IMR-90 (cell line): ENCODE measurements around the gene EFCC1. TPM values are rescaled to one million over a fixed set of nuclear protein-coding genes. Genes with fewer than 3 reads are reported as not detected.

Experiments
- ATAC-seq: fragments of 200-7000 bp; cut with Tn5 transposase; 2 replicates; pipeline ENCODE4 v1.9.1; 2020; ENCODE audit warnings: low read depth, mild to moderate bottlenecking, moderate library complexity
- BruUV-seq: library from RNA; stranded (reverse); fragments of 400-500 nt; replicated peaks from 2 replicates; lab custom pipeline; 2021; lab: Mats Ljungman, UMichigan
- CTCF ChIA-PET: fragments of 300-600 bp; formaldehyde crosslinking; extraction: SDS; loops from one replicate; lab custom pipeline; 2021; ENCODE audit warnings: antibody characterized with exemption; lab: Yijun Ruan, JAX
- POLR2A ChIA-PET: fragments of 300-600 bp; sonication (Branson Sonifier 250); formaldehyde crosslinking; loops from one replicate; lab custom pipeline; 2022; ENCODE audit warnings: antibody characterized with exemption; ENCODE audit not compliant: unreplicated experiment; lab: Charles Lee
- DNase-seq: peaks from one replicate; pipeline ENCODE4 v3.0.0; 2013
- H2AFZ ChIP-seq: replicated peaks from 2 replicates; pipeline ENCODE3; 2013; ENCODE audit warnings: low read length, mild to moderate bottlenecking; ENCODE audit not compliant: poor library complexity
- H2AK5ac ChIP-seq: 2 replicates; pipeline ENCODE4 v1.6.1; 2013; ENCODE audit warnings: low read depth, low read length, inconsistent platforms
- H2AK9ac ChIP-seq: replicated peaks from 2 replicates; pipeline ENCODE3; 2013; ENCODE audit warnings: mild to moderate bottlenecking, low read depth, low read length, moderate library complexity; ENCODE audit not compliant: poor library complexity
- H2BK120ac ChIP-seq: 2 replicates; pipeline ENCODE4 v1.6.1; 2013; ENCODE audit warnings: low read depth, low read length, inconsistent platforms
- H2BK15ac ChIP-seq: 3 replicates; pipeline ENCODE4 v1.6.1; 2013; ENCODE audit warnings: low read depth, low read length, inconsistent platforms
- H2BK20ac ChIP-seq: 2 replicates; pipeline ENCODE4 v1.6.1; 2013; ENCODE audit warnings: low read depth, mild to moderate bottlenecking, inconsistent platforms, low read length, moderate library complexity
- H2BK5ac ChIP-seq: 2 replicates; pipeline ENCODE4 v1.6.1; 2013; ENCODE audit warnings: mild to moderate bottlenecking, low read depth, low read length, inconsistent platforms; ENCODE audit not compliant: poor library complexity, severe bottlenecking
- H3K14ac ChIP-seq: replicated peaks from 2 replicates; pipeline ENCODE4 v1.6.1; 2013; ENCODE audit warnings: low read depth, low read length, inconsistent platforms
- H3K18ac ChIP-seq: 2 replicates; pipeline ENCODE4 v1.6.1; 2013; ENCODE audit warnings: low read depth, low read length, control low read depth
- H3K23ac ChIP-seq: 2 replicates; pipeline ENCODE4 v1.6.1; 2013; ENCODE audit warnings: low read depth, low read length, inconsistent platforms
- H3K27ac ChIP-seq: 2 replicates; pipeline ENCODE4 v1.5.1; 2013; ENCODE audit warnings: mild to moderate bottlenecking, control low read depth, low read length; ENCODE audit not compliant: insufficient read depth
- H3K27me3 ChIP-seq: 2 replicates; pipeline ENCODE4 v1.6.1; 2013; ENCODE audit warnings: low read length; ENCODE audit not compliant: control insufficient read depth, insufficient read depth
- H3K36me3 ChIP-seq: 2 replicates; pipeline ENCODE4 v1.6.1; 2013; ENCODE audit warnings: low read length, mixed read lengths; ENCODE audit not compliant: control insufficient read depth, insufficient read depth
- H3K4ac ChIP-seq: 2 replicates; pipeline ENCODE4 v1.6.1; 2013; ENCODE audit warnings: low read depth, low read length, inconsistent platforms
- H3K4me1 ChIP-seq: 2 replicates; pipeline ENCODE4 v1.6.1; 2013; ENCODE audit warnings: low read length, mixed read lengths; ENCODE audit not compliant: control insufficient read depth, insufficient read depth
- H3K4me2 ChIP-seq: 2 replicates; pipeline ENCODE4 v1.6.1; 2013; ENCODE audit warnings: low read depth, mild to moderate bottlenecking, control low read depth, low read length, moderate library complexity
- H3K4me3 ChIP-seq: 2 replicates; pipeline ENCODE4 v1.5.1; 2013; ENCODE audit warnings: low read depth, mild to moderate bottlenecking, control low read depth, low read length, moderate library complexity; ENCODE audit not compliant: insufficient read depth
- H3K56ac ChIP-seq: 2 replicates; pipeline ENCODE4 v1.6.1; 2013; ENCODE audit warnings: low read length, inconsistent platforms; ENCODE audit not compliant: insufficient read depth; ENCODE audit errors: extremely low read depth
- H3K79me1 ChIP-seq, 2 experiments: 2 replicates each; pipeline ENCODE4 v1.6.1; 2013; ENCODE audit warnings: low read length in 2 of 2, inconsistent platforms in 1 of 2, low read depth in 1 of 2
- H3K9ac ChIP-seq: 2 replicates; pipeline ENCODE4 v1.6.1; 2013; ENCODE audit warnings: low read depth, low read length, control low read depth
- H3K9me1 ChIP-seq: 2 replicates; pipeline ENCODE4 v1.6.1; 2013; ENCODE audit warnings: low read length, inconsistent platforms; ENCODE audit not compliant: insufficient read depth
- H3K9me3 ChIP-seq: 2 replicates; pipeline ENCODE4 v1.6.1; 2013; ENCODE audit warnings: low read length; ENCODE audit not compliant: control insufficient read depth, insufficient read depth
- H4K20me1 ChIP-seq: 2 replicates; pipeline ENCODE4 v1.6.1; 2013; ENCODE audit warnings: low read length, inconsistent platforms; ENCODE audit not compliant: insufficient read depth
- H4K5ac ChIP-seq: 2 replicates; pipeline ENCODE4 v1.6.1; 2013; ENCODE audit warnings: mild to moderate bottlenecking, low read depth, low read length, control low read depth
- H4K8ac ChIP-seq, 2 experiments: 2 replicates each; pipeline ENCODE4 v1.6.1; 2013; ENCODE audit warnings: low read depth in 2 of 2, low read length in 2 of 2, control low read depth in 1 of 2, inconsistent platforms in 1 of 2
- H4K91ac ChIP-seq: 2 replicates; pipeline ENCODE4 v1.6.1; 2013; ENCODE audit warnings: low read depth, low read length, inconsistent platforms; ENCODE audit not compliant: insufficient read depth
- BHLHE40 ChIP-seq: fragments of 150-350 bp; IDR thresholded peaks from 2 replicates; pipeline ENCODE4 v1.6.1; 2016; ENCODE audit warnings: mild to moderate bottlenecking, low read depth, low read length
- ELK1 ChIP-seq: fragments of 150-350 bp; IDR thresholded peaks from 2 replicates; pipeline ENCODE4 v1.6.1; 2016; ENCODE audit warnings: low read depth, mild to moderate bottlenecking, low read length, moderate library complexity, borderline replicate concordance
- MXI1 ChIP-seq: IDR thresholded peaks from 2 replicates; pipeline ENCODE4 v1.6.1; 2012; ENCODE audit warnings: low read depth, mild to moderate bottlenecking, low read length, moderate library complexity, borderline replicate concordance
- RAD21 ChIP-seq: IDR thresholded peaks from 2 replicates; pipeline ENCODE4 v1.6.1; 2012; ENCODE audit warnings: low read length, improper control_type of control experiment
- RCOR1 ChIP-seq: IDR thresholded peaks from 2 replicates; pipeline ENCODE4 v1.6.1; 2012; ENCODE audit warnings: mild to moderate bottlenecking, low read length, improper control_type of control experiment; ENCODE audit not compliant: insufficient replicate concordance
- RFX5 ChIP-seq: IDR thresholded peaks from 2 replicates; pipeline ENCODE4 v1.8.0; 2012; ENCODE audit warnings: low read depth, mild to moderate bottlenecking, low read length, moderate library complexity
- SMC3 ChIP-seq: fragments of 150-350 bp; IDR thresholded peaks from 2 replicates; pipeline ENCODE4 v1.6.1; 2016; ENCODE audit warnings: low read depth, mild to moderate bottlenecking, antibody characterized with exemption, low read length, moderate library complexity
- WGBS, 2 experiments: methylation state at CpG; one replicate each; pipeline versions ENCODE4 v1.1.5 to v1.1.7; 2013; ENCODE audit warnings: missing lambda C conversion rate in 2 of 2; ENCODE audit not compliant: insufficient read length in 1 of 2; ENCODE audit errors: extremely low coverage in 2 of 2; 5-methylcytosine and 5-hydroxymethylcytosine counted together
- dilution Hi-C: fragments of 300-500 bp; cut with HindIII; formaldehyde crosslinking; loops from one replicate; pipeline ENCODE4 v1.14.3; 2018; ENCODE audit warnings: low sequenced_read_pairs; ENCODE audit not compliant: unreplicated experiment
- in situ Hi-C: fragments of 300-500 bp; cut with MboI; formaldehyde crosslinking; loops from 3 replicates; pipeline ENCODE4 v1.14.3; 2019; ENCODE audit warnings: low sequenced_read_pairs, inconsistent platforms, mixed read lengths
- intact Hi-C: fragments of 100-400 bp; cut with micrococcal nuclease; formaldehyde crosslinking; loops from 2 replicates; pipeline ENCODE4 v1.10.0; 2022
- polyA plus RNA-seq, 3 experiments: library from polyadenylated mRNA; depleted of rRNA; stranded (reverse); fragments of >200 nt; gene quantifications; 2 replicates each; pipeline ENCODE4 v1.2.3, GENCODE V29; 2012; ENCODE audit warnings: low replicate concordance in 1 of 3
- total RNA-seq: library from RNA; depleted of rRNA; stranded (reverse); fragments of >200 nt; gene quantifications from 2 replicates; pipeline ENCODE4 v1.2.3, GENCODE V29; 2012

The EFCC1 gene
- total and polyA plus RNA-seq, 2 of the 4 experiments (the other 2 are of a cell fraction): not detected

- H4K20me1 ChIP-seq: no peaks in the 10 kb centered on the region
- H2BK15ac ChIP-seq: no peak overlapping the region
- peaks cover 4% of the 10 kb centered on the region for H3K4me1 ChIP-seq
- no peak overlapping the region for H3K4me3 ChIP-seq
- no peak overlapping the region for H2AK9ac ChIP-seq
- no peak overlapping the region for H2BK5ac ChIP-seq
- H3K27ac ChIP-seq: no peak overlapping the region
- no peaks in the 10 kb centered on the region for H3K9me3 ChIP-seq
- H3K79me1 ChIP-seq: no peaks in the 10 kb centered on the region
- no peak for TF ChIP-seq ELK1
- no peak for TF ChIP-seq BHLHE40
- TF ChIP-seq MXI1: no peak
- TF ChIP-seq RCOR1: no peak
- no peak for TF ChIP-seq RFX5
- no peak for TF ChIP-seq RAD21
- TF ChIP-seq SMC3: no peak
- ChIA-PET POLR2A (no interaction called here), CTCF (no interaction called here)
- no peaks in the 10 kb centered on the region for H3K27me3 ChIP-seq
- H4K91ac ChIP-seq: no peak overlapping the region
- H3K9me1 ChIP-seq: no peaks in the 10 kb centered on the region
- no peak overlapping the region for H3K4me2 ChIP-seq
- dilution Hi-C loops (no loop called here), intact Hi-C loops (no loop called here), in situ Hi-C loops (no loop called here)
- H3K36me3 ChIP-seq: no peaks in the 10 kb centered on the region
- no TSS peak for BruUV-seq
- ATAC-seq: no peak
- H3K9ac ChIP-seq: no peak overlapping the region
- H3K14ac ChIP-seq: no peak overlapping the region
- no peak overlapping the region for H3K56ac ChIP-seq
- no peak overlapping the region for H3K4ac ChIP-seq
- no peak overlapping the region for H4K5ac ChIP-seq
- no peak overlapping the region for H3K18ac ChIP-seq
- H2AK5ac ChIP-seq: no peak overlapping the region
- H2AFZ ChIP-seq: no peak overlapping the region
- no peak for DNase-seq
- 94% methylated on average over 9 of the region's 12 CpGs; no CpG with 5 or more reads in 1 of the 2 experiments for WGBS, 2 experiments
- H4K8ac ChIP-seq: no peak overlapping the region
- H3K23ac ChIP-seq: no peak overlapping the region
- no peak overlapping the region for H2BK120ac ChIP-seq
- H2BK20ac ChIP-seq: no peak overlapping the region
Observed at GRCh38 chr3:129085165-129085715, 84.1 kb downstream of the EFCC1 start.
